HG03108 (cell line): ENCODE results near the gene RASAL1.

Experiments
- ATAC-seq: cut with Tn5 transposase; IDR thresholded peaks from one replicate; pipeline ENCODE4 v1.9.1; 2021; ENCODE audit warnings: moderate library complexity; ENCODE audit not compliant: unreplicated experiment

Gene RASAL1

DNA sequence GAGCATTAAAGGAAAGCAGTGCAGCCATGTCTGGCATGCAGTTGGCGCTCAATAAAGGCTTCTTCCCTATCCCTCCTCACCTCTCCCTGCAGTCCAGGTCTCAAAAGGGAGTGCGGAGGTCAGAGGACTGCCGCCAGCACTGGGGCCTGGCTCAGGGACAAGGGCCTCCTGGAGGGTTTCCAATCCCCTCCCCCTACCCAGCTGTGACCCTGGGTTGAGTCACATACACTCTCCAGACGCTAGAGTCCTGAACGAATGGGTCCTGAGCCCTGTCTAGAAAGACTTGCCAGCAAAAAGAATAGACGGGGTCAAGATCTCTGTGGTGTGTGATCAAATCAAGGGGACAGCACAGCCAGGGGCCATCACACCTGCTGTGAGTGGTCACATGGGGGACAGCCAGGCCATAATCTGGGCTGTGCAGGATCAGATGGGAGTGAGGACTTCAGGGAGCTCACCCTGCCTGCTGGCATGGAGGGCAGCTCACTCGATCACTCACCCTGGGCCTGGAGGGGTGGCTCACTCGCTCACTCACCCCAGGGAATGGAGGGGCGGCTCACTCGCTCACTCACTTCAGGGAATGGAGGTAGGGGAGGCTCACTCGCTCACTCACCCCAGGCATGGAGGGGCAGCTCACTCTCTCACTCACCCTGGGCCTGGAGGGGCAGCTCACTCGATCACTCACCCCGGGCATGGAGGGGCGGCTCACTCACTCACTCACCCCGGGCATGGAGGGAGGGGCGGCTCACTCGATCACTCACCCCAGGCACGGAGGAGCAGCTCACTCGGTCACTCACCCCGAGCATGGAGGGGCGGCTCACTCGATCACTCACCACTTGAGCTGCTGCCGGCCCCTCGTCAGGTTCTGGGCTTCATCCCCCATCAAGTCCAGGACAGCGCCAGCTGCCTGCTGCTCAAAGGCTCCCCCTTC, 26.8 kb upstream of the RASAL1 start:
- ATAC-seq, result no peak

- ATAC-seq, result no peak
Observed at GRCh38 chr12:113161415-113162016, 26.0 kb upstream of the RASAL1 start.

- no peak for ATAC-seq
Observed at GRCh38 chr12:113159937-113160336, 24.4 kb upstream of the RASAL1 start.

DNA sequence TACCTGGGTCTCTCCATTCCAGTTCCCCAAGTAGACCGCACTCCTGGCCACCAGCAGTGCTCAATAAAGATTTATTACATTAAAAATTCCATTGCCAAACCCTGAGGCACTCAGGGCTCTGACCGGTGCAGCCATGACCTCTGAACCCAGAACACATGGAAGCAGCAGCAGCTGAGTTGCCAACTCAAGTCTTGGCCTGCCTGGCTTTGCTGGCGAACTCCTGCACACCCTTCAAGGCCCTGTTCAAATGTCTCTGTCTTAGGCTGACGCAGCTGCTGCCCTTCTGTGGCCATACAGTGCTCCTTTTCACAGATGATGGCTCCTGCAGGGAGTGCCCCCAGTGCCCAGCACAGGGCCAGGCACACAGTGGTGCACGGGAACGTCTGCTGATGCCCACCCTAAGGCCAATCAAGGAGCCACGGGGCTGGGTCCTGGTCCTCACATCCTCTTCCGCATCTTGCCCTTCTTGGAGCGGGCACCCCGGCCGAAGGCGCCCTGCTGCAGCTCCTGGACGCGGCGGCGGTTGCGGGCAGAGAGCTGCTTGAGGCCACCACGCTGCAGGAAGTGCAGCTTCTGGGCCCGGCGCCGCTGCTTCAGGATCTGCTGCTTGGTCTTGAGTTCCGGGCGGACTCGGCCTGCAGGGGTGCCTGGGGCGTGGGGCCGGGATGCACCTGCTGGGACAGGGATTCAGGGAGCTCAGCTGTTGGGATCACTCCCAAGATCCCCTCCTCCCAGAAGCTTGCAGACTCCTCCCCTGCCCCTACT, 23.1 kb upstream of the RASAL1 start:
- no peak for ATAC-seq

GRCh38 chr12:113157218-113157859, 21.8 kb upstream of the RASAL1 start:
- ATAC-seq, result no peak

DNA sequence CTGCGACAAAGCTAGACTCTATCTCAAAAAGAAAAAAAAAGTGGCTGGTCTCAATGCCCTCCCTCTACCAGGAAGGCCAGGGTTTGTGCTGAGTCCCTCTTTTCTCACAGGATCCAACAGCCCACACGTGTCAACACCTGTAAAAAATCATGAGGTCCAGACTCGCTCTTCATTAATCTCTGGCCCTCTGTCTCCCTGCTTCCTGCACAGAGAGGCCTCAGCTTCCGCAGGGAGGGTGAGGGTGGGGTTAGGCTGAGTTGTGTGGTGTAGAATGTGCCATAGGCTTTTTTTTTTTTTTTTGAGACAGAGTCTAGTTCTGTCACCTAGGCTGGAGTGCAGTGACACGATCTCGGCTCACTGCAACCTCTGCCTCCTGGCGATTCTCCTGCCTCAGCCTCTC, 20.1 kb upstream of the RASAL1 start:
- ATAC-seq, result no peak

DNA sequence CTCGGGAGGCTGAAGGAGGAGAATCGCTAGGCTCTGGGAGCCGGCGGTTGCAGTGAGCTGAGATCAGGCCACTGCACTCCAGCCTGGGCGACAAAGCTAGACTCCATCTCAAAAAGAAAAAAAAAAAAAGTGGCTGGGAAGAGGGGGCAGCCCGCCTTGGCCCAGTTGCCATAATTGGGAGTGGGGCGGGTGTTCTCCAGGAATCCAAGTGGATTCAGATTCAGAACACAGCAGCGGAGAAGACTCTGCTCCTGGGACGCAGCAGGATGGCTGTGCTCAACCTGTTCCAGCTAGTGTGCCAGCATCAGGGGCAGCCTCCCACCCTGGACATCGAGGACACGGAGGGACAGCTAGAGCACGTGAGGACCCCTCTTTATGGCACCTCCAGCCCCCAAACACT, 19.5 kb upstream of the RASAL1 start:
- ATAC-seq, result no peak

GRCh38 chr12:113154351-113154973, 18.9 kb upstream of the RASAL1 start:
- ATAC-seq, result no peak

- ATAC-seq, result peak; percentile 56
Observed at GRCh38 chr12:113152835-113153814, 17.6 kb upstream of the RASAL1 start.

DNA sequence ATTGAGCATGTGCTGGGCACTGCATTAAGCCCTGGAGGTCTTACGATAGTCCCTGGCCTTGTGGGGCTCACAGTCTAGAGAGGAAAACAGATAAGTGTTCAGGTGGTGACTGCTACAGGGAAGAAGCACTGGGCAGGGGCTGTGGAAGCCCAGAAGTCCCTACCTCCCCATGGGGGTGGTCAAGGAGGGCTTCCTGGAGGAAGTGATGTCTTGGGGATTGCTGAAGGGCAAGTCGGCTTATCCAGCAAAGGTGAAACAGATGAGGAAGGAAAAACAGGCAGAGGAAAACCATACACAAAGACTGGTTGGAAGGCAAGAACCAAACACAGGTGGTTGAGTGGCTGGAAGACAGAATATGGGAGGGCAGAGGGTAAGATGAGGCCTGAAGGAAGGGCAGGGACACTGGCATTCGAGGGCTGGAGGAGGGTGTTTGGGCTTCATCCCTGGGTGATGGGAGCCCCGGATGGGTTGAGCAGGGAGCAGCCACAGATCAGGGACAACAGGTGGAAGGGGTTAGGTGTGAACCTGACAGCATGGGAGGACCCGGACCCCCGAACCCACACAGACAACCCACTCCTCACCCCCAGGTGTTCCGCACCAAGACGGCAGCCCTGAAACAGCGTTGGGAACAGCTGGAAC, 16.8 kb upstream of the RASAL1 start:
- no peak for ATAC-seq

- no peak for ATAC-seq
Observed at GRCh38 chr12:113151655-113152054, 16.1 kb upstream of the RASAL1 start.

DNA sequence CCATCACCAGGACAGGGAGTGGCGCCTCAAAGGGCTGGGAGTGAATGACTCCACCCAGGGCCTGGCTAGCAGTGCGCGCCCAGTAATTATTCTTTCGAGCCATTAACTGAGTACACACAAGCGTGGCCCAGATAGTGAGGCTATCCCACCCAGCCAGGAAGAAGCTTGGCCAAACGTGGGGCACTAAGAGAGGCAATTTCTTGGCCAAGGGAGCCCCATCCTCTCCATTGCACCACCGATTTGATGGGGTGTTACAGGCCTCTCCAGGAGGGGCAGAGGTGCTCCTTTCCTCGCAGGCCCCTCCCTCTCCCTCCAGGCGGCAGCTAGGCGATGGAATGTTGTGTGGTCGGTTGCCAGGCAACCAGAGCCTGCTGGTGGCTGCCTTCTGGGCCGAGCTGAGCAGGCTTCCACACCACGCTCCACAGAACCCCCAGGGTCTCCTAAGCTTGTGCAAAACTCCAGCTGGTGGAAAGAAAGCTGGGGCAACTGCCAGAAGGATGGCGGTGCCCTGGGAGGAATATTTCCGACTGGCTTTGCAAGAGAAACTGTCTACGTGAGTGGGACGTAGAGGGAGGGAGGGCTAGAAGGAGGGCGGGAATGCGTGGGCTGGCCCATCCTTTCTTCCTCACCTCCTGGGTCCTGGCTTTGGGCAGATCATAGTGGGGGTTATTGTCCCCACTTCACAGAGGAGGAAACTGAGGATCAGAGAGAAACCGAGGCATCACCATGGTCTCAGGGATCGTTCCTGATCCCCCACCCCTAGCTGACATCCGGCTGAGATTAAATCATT, 14.0 kb upstream of the RASAL1 start, which contains the start of gene CFAP73:
Gene CFAP73, plus strand, starts transcription at position 364 of the 790 bp plus-strand sequence. Its CDS starts 134 bp downstream, at position 498.
- no peak for ATAC-seq

- ATAC-seq, result no peak
Observed at GRCh38 chr12:113146999-113147398, 11.4 kb upstream of the RASAL1 start.

DNA sequence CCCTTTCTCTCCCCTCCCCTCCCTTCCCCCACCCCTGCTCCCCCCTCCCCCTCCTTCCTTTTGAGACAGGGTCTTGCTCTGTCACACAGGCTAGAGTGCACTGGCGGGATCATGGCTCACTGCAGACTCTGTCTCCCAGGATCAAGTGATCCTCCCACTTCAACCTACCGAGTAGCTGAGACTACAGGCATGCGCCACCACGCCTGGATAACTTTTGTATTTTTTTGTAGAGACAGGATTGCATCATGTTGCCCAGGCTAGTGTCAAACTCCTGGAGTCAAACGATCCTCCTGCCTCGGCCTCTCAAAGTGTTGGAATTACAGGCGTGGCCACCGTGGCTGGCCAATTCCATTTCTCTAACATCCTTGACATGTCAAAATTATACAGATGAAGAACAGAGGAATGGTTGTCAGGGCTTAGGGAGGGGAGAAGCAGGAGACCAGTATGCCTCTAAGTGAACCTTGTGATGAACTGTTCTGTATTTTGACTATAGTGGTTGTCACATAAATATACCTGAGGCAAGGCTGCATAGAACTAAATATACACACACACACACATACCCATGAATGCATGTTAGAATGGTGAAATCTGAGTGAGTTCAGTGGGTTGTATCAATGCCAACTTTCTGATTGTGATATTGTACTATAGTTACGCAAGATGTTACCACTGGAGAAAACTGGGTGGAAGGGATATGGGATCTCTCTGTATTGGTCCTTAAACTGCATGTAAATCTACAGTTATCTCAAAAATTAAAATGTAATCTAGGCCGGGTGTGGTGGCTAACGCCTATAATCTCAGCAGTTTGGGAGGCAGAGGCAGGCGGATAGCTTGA, 10.4 kb upstream of the RASAL1 start:
- no peak for ATAC-seq

DNA sequence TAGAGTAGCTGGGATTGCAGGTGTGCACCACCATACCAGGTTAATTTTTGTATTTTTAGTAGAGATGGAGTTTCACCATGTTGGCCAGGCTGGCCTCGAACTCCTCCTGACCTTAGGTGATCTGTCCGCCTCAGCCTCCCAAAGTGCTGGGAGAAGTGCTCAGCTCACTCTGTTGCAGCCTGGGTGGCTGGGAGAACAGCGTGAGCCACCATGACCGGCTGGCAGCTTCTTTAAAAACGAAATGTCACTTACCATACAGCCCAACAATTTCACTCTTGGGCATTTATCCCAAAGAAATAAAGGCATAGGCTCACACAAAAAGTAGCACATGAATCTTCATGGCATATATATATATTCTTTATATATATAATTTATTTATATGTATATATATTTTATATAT, 9.2 kb upstream of the RASAL1 start:
- no peak for ATAC-seq

GRCh38 chr12:113143959-113144358, 8.4 kb upstream of the RASAL1 start:
- no peak for ATAC-seq

DNA sequence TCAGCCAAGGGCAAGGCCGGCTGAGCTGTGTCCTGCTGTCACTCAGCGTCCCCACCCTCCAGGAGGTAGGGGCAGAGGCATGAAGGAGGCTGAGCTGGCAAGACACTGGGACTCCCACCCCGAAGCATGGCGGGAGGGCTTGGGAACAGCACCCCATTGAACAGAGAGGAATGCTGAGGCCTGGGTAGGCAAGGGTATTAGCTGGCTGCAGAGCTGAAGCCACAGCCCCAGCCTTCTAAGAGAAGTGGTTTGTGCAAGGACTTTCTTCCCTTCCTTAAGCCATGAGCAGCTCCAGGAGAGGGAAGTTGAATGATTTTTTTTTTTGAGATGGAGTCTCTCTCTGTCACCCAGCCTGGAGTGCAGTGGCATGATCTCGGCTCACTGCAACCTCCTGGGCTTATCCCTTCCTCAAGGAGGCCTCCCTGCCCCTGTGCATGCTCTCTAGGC, 7.3 kb upstream of the RASAL1 start:
- no peak for ATAC-seq
